ENCODE data around the gene CCL2.

Gene CCL2

DNA sequence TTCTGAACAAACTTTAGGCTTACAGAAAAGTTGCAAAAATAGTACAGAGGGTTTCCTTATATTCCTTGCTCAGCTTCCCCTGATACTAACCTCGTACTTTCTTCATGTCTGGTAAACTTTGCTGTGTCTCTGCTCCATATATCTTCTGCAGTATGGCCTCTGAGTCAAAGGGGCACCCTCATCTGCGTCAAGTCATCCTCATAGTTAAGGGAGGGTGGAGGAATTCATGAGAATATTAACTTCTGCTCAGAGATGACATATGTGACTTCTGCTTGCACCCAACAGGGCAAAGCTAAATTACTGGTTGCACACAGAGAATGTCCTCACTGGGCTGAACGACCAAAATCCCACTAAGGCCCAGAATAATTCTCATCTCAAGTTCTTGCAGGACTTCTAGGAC, 10.6 kb downstream of the CCL2 start:
- no peak for DNase-seq (ENCODE audit: low read depth)

DNA sequence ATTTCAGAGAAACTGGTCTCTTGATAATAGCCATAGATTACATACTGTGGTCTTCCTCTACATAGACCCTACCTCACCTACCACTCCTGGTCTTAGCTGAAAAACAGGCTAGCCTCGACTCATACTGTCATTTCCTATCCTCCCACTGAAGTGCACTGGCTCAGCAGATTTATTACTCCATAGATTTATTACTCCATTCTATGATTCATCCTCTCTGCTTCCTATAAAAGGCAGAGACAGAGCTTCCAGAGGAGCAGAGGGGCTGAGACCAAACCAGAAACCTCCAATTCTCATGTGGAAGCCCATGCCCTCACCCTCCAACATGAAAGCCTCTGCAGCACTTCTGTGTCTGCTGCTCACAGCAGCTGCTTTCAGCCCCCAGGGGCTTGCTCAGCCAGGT, 14.9 kb downstream of the CCL2 start, which contains the start of gene CCL7:
TSS of gene CCL7 (plus strand) at position 253 of the 400 bp plus-strand sequence. CDS start at position 323, 70 bp downstream.
- no peak for DNase-seq (ENCODE audit: low read depth)

DNA sequence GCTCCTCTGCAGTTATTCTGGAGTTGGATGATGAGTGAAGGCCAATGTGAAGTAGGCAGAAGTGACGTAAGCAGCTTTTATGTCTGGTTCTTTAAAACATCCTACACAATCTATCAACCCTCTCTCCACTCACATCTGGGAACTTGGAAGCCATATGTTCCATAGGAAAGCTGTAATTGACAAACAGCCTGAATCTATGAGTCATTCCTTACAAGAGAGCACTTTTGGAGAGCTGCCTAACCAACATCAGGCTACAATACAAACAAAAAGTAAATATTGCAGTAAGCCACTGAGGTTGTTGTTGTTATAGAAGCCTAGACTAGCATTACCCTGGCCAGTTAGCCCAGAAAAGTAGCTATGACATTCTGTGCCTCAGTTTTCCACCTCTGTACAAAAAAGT, 20.8 kb downstream of the CCL2 start:
- DNase-seq (ENCODE audit: low read depth) = no peak

DNA sequence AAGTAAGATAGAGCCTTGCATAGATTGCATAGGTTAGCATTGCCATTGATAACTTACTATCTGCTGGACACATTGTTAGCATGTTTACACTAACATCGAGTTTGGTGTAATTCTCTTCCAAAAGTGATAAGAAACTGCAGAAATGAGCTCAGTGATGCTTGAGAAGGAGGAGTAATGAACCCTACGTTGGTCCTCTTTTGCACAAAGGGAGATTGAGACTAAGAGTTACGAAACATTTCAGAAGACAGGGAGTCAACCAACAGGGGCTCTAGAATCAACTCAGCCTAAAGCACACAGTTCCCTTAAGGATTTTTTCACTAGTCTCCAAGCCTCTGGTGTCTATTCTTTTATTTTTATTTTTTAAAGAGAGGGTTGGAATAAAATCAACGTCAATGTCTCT, 21.7 kb downstream of the CCL2 start:
- no peak for DNase-seq (ENCODE audit: low read depth)

DNA sequence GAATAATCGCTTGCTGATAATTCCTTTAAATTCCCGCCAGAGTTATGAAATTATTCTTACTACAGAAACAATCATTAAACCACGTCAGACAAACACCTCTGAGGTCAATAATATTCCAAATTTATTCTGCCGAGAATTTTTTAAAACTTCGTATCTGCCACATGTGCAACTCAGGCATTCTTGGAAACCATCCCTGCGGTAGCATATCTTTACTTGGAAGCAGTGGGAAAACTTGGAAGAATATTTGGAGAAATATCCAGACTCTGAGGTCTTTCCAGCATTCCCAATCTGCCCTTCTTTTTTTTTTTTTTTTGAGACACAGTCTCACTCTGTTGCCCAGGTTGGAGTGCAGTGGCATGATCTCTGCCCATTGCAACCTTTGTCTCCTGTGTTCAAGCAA, 28.5 kb downstream of the CCL2 start:
- DNase-seq (ENCODE audit: low read depth) = no peak

DNA sequence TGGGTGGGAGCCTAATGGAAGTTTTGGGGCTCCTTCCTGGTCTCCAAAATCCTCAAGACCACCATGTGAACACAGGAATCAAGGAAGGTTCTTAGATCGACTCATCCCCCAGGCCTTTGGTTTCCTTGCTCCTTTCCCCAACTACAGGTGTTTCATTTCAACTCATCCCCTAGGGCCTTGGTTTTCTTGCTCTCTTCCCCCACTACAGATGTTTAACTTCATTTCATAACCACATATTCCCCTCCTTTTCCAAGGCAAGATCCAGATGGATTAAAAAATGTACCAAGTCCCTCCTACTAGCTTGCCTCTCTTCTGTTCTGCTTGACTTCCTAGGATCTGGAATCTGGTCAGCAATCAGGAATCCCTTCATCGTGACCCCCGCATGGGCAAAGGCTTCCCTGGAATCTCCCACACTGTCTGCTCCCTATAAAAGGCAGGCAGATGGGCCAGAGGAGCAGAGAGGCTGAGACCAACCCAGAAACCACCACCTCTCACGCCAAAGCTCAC, 30.3 kb downstream of the CCL2 start, which contains the start of gene CCL11:
TSS of gene CCL11 (plus strand) at position 457 of the 507 bp plus-strand sequence. CDS start 67 bp downstream, outside the sequence.
- no peak for DNase-seq (ENCODE audit: low read depth)

DNA sequence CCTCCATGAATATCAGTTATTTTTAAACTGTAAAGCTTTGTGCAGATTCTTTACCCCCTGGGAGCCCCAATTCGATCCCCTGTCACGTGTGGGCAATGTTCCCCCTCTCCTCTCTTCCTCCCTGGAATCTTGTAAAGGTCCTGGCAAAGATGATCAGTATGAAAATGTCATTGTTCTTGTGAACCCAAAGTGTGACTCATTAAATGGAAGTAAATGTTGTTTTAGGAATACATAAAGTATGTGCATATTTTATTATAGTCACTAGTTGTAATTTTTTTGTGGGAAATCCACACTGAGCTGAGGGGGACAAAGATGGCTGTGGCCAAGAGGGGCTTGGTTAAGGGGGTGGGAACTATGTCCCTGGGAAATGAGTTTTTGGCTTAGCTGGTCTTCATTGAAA, 32.8 kb downstream of the CCL2 start:
- no peak for DNase-seq (ENCODE audit: low read depth)

DNA sequence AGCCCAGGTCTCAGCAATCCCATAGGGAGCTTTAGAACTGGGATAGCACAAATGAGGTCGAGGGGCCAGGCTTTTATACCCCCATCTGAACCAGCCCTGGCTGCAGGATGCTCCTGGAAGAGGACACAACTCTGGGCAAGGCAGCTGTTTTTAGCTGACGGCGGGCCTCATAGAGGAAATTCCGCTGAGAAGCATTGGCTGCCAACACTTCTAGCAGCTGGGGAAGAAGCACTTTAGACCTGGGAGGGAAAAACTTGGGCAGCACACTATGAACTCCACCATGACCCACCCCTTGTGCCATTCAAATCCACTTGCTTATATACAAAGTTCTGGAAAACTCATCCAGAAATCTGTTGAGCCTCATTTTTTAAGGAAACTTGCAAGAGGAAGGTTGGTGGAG, 35.5 kb downstream of the CCL2 start:
- no peak for DNase-seq (ENCODE audit: low read depth)

DNA sequence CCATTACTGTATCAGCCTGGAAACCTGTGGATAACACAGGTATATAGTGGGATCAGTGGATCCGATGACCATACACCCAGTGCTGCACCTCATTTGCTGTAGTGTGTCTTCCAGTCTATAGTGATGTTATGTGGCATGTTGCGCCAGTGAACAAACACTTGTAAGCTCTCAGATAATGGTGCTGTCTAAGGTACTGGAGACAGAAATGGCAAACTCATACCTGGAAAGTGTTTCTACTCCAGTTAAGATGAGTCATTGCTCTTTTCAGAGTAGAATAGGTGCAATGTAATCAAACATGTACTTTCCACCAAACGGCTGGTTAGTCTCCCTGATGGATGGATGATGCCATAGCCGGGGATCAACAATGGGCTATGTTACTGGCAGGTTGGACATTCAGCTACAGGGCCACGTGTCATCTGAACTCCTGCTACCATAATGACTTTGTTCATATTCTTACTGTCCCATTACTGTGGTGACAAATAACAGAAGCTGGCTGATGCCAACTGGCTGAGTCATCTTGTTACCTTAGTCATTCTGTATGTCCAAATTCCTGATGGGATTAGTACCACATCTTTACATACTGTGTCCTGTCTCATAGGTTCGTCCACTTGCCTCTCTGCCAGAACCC, 36.8 kb downstream of the CCL2 start:
- no peak for DNase-seq (ENCODE audit: low read depth)

DNA sequence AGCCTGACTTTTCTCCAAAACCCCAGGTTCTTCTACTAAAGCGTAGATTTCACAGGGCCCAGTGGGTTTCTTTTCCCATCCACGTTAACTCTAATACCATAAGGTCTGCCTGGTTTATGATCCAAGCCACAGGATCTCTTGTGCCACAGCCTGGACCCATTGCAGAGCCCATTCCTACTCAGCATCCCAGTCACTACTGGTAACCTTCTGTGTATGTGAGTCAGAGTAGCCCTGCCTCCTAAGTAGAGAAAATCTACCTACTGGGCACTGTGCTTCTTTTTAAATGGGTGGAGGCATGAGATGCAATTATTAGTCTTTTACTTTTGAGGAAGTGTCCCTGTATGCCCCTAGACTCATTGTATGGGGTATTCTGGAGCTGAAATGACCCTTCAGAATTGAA, 43.9 kb downstream of the CCL2 start:
- DNase-seq (ENCODE audit: low read depth) = no peak

DNA sequence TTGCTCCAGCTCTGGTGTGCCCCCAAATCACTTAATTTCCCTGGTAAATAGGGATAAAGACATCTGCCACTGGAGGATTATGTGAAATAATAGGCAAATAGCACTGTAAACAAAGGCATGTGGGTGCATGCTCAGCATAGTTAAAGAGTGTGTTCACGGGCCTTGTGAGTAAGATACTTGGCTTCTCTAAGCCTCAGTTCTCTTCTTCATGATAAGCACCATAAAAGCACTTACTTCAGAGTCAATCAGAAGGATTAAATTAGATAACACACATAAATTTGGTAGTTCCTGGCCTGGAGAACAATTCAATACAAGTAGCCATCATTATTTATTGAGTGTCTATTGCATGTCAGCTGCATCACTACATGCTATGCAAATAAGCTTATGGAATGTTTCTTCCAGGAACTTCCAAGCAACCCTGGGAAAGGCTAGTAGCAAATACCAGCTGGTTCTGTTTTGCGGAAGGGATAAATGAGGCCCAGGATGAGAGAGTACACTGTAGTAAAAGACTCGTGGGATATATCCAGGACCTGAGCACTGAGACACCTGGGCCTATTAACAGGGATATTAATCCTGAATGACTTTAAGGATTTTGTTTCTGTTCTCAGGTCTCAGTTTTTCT, 45.0 kb downstream of the CCL2 start:
- no peak for DNase-seq (ENCODE audit: low read depth)

DNA sequence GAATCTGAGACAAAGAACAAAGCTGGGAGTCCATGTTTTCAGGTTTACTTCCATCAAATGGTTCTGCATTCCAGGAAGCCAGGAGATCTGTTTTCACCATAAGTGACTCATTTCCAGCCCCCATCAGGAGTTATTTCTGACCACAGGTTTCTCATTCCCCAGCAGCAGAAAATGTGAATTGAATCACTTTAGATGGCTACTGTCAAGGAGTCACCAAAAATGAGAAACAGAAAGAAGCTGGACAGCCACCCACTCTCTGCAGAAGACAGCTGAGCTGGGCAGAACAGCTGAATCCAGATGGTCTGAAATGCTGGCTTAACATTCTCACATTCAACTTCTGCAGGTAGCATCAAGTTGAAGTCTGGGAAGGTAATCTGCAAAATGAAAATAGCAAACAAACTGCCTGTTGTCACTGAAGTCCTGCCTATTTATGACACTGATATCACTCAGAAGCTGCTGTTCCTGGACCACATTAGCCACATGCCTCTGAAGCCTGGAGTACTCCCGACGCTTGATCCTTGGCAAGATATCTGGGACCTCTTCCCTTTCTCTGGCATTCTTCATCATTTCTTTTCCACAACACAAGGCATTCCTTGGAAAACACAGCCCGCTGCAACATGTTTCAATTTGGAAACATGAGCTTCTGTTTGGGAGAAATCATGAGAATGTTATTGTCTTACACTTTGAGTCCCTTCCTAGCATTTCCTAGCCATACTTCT, 45.7 kb downstream of the CCL2 start:
- DNase-seq (ENCODE audit: low read depth) = no peak

DNA sequence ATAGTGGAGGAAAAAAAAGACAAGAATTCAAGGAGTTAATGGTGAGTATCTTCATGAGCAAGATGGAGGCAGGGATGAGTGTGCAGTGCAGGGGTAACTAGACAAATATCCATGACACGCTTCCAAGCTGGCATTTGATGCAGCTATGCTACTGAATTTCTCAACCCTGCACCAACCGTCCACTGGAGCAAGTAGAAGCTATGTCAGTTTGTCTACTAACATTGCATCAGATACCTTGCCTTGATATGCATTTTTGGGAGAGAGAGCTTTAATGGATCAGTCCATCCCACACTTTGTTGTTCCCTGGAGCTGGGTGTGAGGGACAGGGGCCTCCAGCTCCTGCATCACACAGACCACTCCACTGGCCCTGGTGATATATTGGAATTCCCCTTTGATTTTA, 46.9 kb downstream of the CCL2 start:
- no peak for DNase-seq (ENCODE audit: low read depth)

DNA sequence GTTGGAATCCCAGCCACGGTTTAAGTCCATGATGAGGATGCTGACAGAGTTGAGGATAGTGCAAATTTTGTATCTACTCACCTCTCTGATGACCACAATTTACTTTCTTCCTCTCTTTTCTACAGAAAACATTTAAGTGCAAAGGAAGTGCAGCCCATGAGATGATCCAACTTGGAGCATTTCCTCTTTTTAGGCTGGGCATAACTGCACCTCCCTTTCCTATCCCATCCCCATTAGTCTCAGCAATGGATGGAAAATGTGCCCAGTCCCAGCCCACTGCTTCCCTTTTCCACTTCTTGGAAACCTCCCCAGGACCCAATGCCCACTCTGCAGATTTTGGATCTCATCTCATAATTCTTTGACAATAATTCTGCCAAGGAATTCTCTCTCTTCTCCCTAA, 47.6 kb downstream of the CCL2 start:
- DNase-seq (ENCODE audit: low read depth) = no peak

DNA sequence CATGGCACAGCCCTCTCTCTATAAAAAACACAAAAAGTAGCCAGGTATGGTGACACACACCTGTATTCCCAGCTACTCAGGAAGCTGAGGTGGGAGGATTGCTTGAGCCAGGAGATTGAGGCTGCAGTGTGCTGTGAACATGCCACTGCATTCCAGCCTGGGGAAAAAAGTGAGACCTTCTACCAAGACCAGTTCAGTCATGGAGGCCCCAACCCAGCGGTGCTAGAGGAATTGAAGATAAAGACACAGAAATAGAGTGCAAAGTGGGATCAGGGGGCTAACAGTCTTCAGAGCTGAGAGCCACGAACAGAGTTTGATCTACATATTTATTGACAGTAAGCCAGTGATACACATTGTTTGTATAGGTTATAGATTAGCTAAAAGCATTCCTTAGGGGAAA, 48.5 kb downstream of the CCL2 start:
- DNase-seq (ENCODE audit: low read depth) = no peak

DNA sequence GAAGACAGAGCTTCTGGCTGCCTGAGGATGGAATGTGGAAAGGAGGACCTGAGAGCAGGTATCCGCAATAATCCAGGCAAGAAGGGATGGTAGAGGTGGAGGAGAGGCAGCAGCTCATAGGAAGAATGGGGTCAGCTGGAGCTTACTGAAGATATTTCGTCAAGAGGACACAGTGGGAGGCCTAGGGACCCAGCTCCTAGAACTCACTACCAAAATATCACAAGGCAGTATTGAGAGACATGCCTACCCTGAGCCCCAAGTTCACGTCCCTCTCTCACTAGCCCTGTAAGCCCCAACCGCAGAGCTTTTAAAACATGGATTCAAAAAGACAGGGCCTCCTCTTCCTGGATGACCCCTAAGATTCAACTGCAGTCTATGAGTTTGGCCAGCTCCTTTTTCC, 50.0 kb downstream of the CCL2 start:
- DNase-seq (ENCODE audit: low read depth) = no peak

DNA sequence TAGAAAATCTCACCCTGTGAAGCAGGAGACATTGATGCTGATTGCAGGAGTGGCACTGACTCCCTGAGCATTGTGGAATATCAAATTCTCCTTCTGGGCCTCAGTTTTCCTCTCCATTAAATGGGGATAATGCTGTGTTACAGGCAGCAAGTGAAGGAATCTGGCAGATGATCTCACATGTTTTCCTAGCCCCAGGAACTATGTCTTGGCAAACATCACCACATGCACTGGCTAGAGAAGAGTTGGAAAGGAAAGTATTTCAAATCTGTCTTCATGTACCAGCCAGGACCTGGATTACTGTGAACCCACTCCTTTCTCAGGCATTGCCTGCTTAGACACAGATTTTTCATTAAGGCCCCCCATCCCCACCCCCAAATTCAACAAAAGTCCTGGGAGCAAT, 50.5 kb downstream of the CCL2 start:
- DNase-seq (ENCODE audit: low read depth) = no peak

DNA sequence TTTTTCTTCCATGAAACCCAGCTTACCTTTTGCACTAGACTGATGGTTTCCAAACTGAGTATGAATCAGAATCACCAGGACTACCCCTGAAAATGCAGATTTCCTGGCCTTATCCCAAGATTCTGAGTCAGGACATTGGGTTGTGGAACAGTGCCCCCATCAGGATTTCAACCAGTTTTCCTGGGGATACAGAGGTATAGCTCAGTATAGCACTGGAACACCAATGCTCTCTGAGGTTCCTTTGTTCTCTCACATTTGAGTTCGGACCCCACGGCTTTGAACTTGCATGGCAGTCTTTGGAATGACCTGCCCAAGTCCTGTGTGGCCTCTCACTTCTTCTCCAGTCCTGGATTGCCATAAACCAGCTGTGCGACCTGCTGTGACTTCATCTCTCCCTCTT, 51.4 kb downstream of the CCL2 start:
- DNase-seq (ENCODE audit: low read depth) = no peak

Data from stimulated activated CD8-positive, alpha-beta memory T cell treated with anti-CD3 and anti-CD28 coated beads, Interleukin-15, amount 100 ng/mL, for 24 hours (primary cell).